ENCODE measurements around the gene SLC4A2. TPM values are rescaled to one million over a fixed set of nuclear protein-coding genes. Genes with fewer than 3 reads are reported as not detected.

Gene SLC4A2
- total RNA-seq, 6 experiments from 2014 or later: 153 to 188 (median 164) TPM

DNA sequence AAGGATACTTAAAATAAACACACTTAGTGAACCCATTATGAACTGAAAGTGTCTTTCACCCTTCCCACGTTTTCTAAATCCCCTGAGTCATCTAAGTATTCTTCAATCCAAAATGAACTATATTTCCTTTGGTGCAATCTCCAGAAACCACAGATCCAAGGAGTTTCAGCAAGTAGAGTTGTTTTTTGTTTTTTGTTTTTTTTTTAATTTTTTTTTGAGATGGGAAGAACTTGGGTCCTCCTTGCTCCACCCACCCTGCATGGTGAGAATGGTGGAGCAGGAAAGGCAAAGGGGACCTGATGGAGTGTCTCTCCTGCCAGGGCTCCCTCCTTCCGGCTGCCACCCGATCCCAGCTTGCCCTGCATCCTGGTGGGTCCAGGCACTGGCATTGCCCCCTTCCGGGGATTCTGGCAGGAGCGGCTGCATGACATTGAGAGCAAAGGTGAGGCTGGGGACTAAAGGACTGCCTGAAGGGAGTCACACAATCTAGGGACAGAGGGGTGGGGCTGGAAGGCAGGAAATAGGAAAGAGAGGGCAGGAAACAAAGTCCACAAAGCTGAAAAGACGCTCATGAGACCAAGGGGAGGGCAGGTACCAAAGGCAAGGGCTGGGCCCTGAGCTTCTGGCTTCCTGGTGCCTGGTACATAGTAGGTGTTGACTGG is 47.2 kb upstream of the SLC4A2 start:
- H3K4me3 Mint-ChIP-seq: no peak overlapping the region; the same call in 1 of the 2 replicates

DNA sequence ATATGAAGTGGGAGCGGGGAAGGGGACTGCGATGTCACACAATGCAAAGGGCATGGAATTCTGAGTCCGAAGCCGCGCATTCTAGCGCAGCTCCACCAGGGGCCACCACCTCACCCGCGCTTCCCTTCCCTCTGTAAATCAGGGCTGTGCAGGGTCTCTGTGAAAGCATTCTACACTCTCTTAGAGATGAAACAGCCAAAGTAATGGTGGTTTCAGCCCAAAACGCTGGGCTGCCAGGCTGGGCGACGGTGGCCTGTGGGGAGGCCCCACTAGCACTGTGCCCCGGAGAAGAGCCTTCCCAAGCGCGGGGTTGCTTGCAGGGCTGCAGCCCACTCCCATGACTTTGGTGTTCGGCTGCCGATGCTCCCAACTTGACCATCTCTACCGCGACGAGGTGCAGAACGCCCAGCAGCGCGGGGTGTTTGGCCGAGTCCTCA is 46.5 kb upstream of the SLC4A2 start:
- peaks cover 22% of the 10 kb centered on the region for H3K27me3 Mint-ChIP-seq (ENCODE audit: insufficient read depth)
- H3K36me3 Mint-ChIP-seq (ENCODE audit: low read depth): no peaks in the 10 kb centered on the region
- H3K9me3 Mint-ChIP-seq: no peaks in the 10 kb centered on the region
- H3K27ac Mint-ChIP-seq: peak overlapping the region; percentile 19; the same call in 1 of the 2 replicates
- DNase-seq: no peak
- peaks cover 43% of the 10 kb centered on the region for H3K4me1 Mint-ChIP-seq (ENCODE audit: low read depth)
- peak overlapping the region; percentile 45 for H3K4me3 Mint-ChIP-seq
- TF ChIP-seq, protein P1, sequence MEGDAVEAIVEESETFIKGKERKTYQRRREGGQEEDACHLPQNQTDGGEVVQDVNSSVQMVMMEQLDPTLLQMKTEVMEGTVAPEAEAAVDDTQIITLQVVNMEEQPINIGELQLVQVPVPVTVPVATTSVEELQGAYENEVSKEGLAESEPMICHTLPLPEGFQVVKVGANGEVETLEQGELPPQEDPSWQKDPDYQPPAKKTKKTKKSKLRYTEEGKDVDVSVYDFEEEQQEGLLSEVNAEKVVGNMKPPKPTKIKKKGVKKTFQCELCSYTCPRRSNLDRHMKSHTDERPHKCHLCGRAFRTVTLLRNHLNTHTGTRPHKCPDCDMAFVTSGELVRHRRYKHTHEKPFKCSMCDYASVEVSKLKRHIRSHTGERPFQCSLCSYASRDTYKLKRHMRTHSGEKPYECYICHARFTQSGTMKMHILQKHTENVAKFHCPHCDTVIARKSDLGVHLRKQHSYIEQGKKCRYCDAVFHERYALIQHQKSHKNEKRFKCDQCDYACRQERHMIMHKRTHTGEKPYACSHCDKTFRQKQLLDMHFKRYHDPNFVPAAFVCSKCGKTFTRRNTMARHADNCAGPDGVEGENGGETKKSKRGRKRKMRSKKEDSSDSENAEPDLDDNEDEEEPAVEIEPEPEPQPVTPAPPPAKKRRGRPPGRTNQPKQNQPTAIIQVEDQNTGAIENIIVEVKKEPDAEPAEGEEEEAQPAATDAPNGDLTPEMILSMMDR (IDR thresholded peaks at IDR 0.05): peak; percentile 77

More for the DNA sequence above, 47.2 kb upstream of the SLC4A2 start:
- Mint-ChIP-seq H3K27ac (peak overlapping the region; percentile 19; the same call in 1 of the 2 replicates), H3K4me1 (ENCODE audit: low read depth) (peaks cover 38% of the 10 kb centered on the region), H3K9me3 (no peaks in the 10 kb centered on the region), H3K36me3 (ENCODE audit: low read depth) (no peaks in the 10 kb centered on the region), H3K27me3 (ENCODE audit: insufficient read depth) (peaks cover 21% of the 10 kb centered on the region)
- no peak for DNase-seq
- TF ChIP-seq, protein P1 (IDR thresholded peaks at IDR 0.05): no peak

GRCh38 chr7:151013356-151013732 is 46.0 kb upstream of the SLC4A2 start:
- TF ChIP-seq, protein P1 (IDR thresholded peaks at IDR 0.05): no peak
- peak overlapping the region; percentile 78 for H3K27ac Mint-ChIP-seq
- no peaks in the 10 kb centered on the region for H3K9me3 Mint-ChIP-seq
- peaks cover 24% of the 10 kb centered on the region for H3K27me3 Mint-ChIP-seq (ENCODE audit: insufficient read depth)
- no peak for DNase-seq
- peaks cover 47% of the 10 kb centered on the region for H3K4me1 Mint-ChIP-seq (ENCODE audit: low read depth)
- no peaks in the 10 kb centered on the region for H3K36me3 Mint-ChIP-seq (ENCODE audit: low read depth)
- peak overlapping the region; percentile 84; the same call in 1 of the 2 replicates for H3K4me3 Mint-ChIP-seq

- Mint-ChIP-seq H3K4me1 (ENCODE audit: low read depth) (peaks cover 49% of the 10 kb centered on the region), H3K36me3 (ENCODE audit: low read depth) (no peaks in the 10 kb centered on the region), H3K27me3 (ENCODE audit: insufficient read depth) (peaks cover 26% of the 10 kb centered on the region), H3K27ac (peak overlapping the region; percentile 78), H3K9me3 (no peaks in the 10 kb centered on the region), H3K4me3 (peak overlapping the region; percentile 84)
- DNase-seq: peak; percentile 71
- TF ChIP-seq, protein P1 (IDR thresholded peaks at IDR 0.05): peak; percentile 52
Observed at GRCh38 chr7:151013733-151014497, 45.5 kb upstream of the SLC4A2 start.

- H3K27me3 Mint-ChIP-seq (ENCODE audit: insufficient read depth): peaks cover 33% of the 10 kb centered on the region
- TF ChIP-seq, protein P1 (IDR thresholded peaks at IDR 0.05): no peak
- H3K27ac Mint-ChIP-seq: no peak overlapping the region
- no peaks in the 10 kb centered on the region for H3K36me3 Mint-ChIP-seq (ENCODE audit: low read depth)
- peak overlapping the region; percentile 20; the same call in 1 of the 2 replicates for H3K4me3 Mint-ChIP-seq
- DNase-seq: no peak
- H3K4me1 Mint-ChIP-seq (ENCODE audit: low read depth): peaks cover 49% of the 10 kb centered on the region
- H3K9me3 Mint-ChIP-seq: no peaks in the 10 kb centered on the region
Observed at GRCh38 chr7:151014950-151015349, 44.4 kb upstream of the SLC4A2 start.

Measured in HFFc6 (cell line).